Measurements from ENCODE around the gene NSMF.
"Not testable (repeated sequence)": the region's sequence is repeated elsewhere in the genome, so short reads cannot be mapped to it uniquely, and the experiment has no call there.

GRCh38 chr9:137450539-137451222 is 8.5 kb downstream of the NSMF start:
- not testable (repeated sequence) for TF ChIP-seq CTCF, POLR2A (IDR thresholded peaks at IDR 0.05)
